ENCODE measurements around the gene SDK1.

The SDK1 gene

GRCh38 chr7:3861941-3862340 is 560.9 kb downstream of the SDK1 start:
- no peak for DNase-seq (ENCODE audit: low spot score)
- Histone ChIP-seq H3K27ac (no peak overlapping the region), H3K4me3 (no peak overlapping the region)
- TF ChIP-seq CTCF (IDR thresholded peaks at IDR 0.05), result no peak

- Histone ChIP-seq H3K4me3 (no peak overlapping the region), H3K27ac (no peak overlapping the region)
- no peak for DNase-seq (ENCODE audit: low spot score)
- no peak for TF ChIP-seq CTCF (IDR thresholded peaks at IDR 0.05)
Observed at GRCh38 chr7:3862774-3863173, 561.7 kb downstream of the SDK1 start.

GRCh38 chr7:3866277-3866676 is 565.2 kb downstream of the SDK1 start:
- no peak overlapping the region for H3K4me3 ChIP-seq
- H3K27ac ChIP-seq, result peak overlapping the region in 1 of 2 donors; percentile 36
- TF ChIP-seq CTCF (IDR thresholded peaks at IDR 0.05), result no peak
- DNase-seq (ENCODE audit: low spot score), result no peak

- H3K27ac ChIP-seq, result no peak overlapping the region
- H3K4me3 ChIP-seq, result no peak overlapping the region
- TF ChIP-seq CTCF (IDR thresholded peaks at IDR 0.05), result no peak
- no peak for DNase-seq (ENCODE audit: low spot score)
Observed at GRCh38 chr7:3867863-3868262, 566.8 kb downstream of the SDK1 start.

GRCh38 chr7:3879355-3880075 is 578.5 kb downstream of the SDK1 start:
- Histone ChIP-seq H3K27ac (no peak overlapping the region), H3K4me3 (no peak overlapping the region)
- TF ChIP-seq CTCF (IDR thresholded peaks at IDR 0.05), result no peak
- DNase-seq (ENCODE audit: low spot score), result peak; percentile 26

- H3K27ac ChIP-seq, result no peak overlapping the region
- peak; percentile 53 for DNase-seq (ENCODE audit: low spot score)
- H3K4me3 ChIP-seq, result no peak overlapping the region
- no peak for TF ChIP-seq CTCF (IDR thresholded peaks at IDR 0.05)
Observed at GRCh38 chr7:3880228-3880987, 579.4 kb downstream of the SDK1 start.

GRCh38 chr7:3882782-3883181 is 581.7 kb downstream of the SDK1 start:
- Histone ChIP-seq H3K4me3 (no peak overlapping the region), H3K27ac (no peak overlapping the region)
- no peak for DNase-seq (ENCODE audit: low spot score)
- TF ChIP-seq CTCF (IDR thresholded peaks at IDR 0.05), result no peak
